ENCODE results near the gene TGFBR2. TPM values are rescaled to one million over a fixed set of nuclear protein-coding genes. Genes with fewer than 3 reads are reported as not detected.

The TGFBR2 gene
- polyA plus RNA-seq, 1 of the 3 experiments (the other 2 are of a cell fraction), result 48.3 TPM

- WGBS (ENCODE audit: low lambda C conversion rate), result 92% methylated on average over 3 of the region's 3 CpGs
- H3K9me2 ChIP-seq, result no peaks in the 10 kb centered on the region
- no peak for TF ChIP-seq FOSL2 (IDR thresholded peaks at IDR 0.05; ENCODE audit: borderline replicate concordance, low read depth)
- no peak for TF ChIP-seq USF1 (IDR thresholded peaks at IDR 0.05; ENCODE audit: borderline replicate concordance, low read depth)
- no peak for TF ChIP-seq ELF1 (IDR thresholded peaks at IDR 0.05)
- TF ChIP-seq YY1 (IDR thresholded peaks at IDR 0.05; ENCODE audit: low read depth), result no peak
- no peak for TF ChIP-seq RFX5 (IDR thresholded peaks at IDR 0.05; ENCODE audit: low read length)
- TF ChIP-seq SMC3 (IDR thresholded peaks at IDR 0.05; ENCODE audit: low read depth, low read length), result no peak
- TF ChIP-seq GABPA (IDR thresholded peaks at IDR 0.05; ENCODE audit: low read depth), result no peak
- TF ChIP-seq RCOR1 (IDR thresholded peaks at IDR 0.05; ENCODE audit: low read length), result no peak
- TF ChIP-seq EZH2phosphoT487 (IDR thresholded peaks at IDR 0.05; ENCODE audit: borderline replicate concordance, low read depth), result no peak
- TF ChIP-seq FOXJ3 (CRISPR knock-in tag; IDR thresholded peaks at IDR 0.05), result no peak
- no peak for TF ChIP-seq USF2 (IDR thresholded peaks at IDR 0.05; ENCODE audit: borderline replicate concordance, low read depth, low read length)
- no peak for TF ChIP-seq ZBTB33 (IDR thresholded peaks at IDR 0.05; ENCODE audit: borderline replicate concordance, low read depth)
- no peak for TF ChIP-seq NRF1 (IDR thresholded peaks at IDR 0.05; ENCODE audit: low read depth, low read length)
- no peak for TF ChIP-seq RXRA (IDR thresholded peaks at IDR 0.05; ENCODE audit: borderline replicate concordance, low read depth)
- TF ChIP-seq JUND (IDR thresholded peaks at IDR 0.05), result no peak
- no peak for TF ChIP-seq MAX (IDR thresholded peaks at IDR 0.05; ENCODE audit: low read depth)
- no peak for TF ChIP-seq CHD2 (IDR thresholded peaks at IDR 0.05; ENCODE audit: low read length, partially characterized antibody)
- no peak for TF ChIP-seq TAF1 (IDR thresholded peaks at IDR 0.05; ENCODE audit: borderline replicate concordance, low read depth, low read length)
- TF ChIP-seq REST (IDR thresholded peaks at IDR 0.05; ENCODE audit: low read depth, low read length), result no peak
- H3F3A ChIP-seq (replicated peaks; ENCODE audit: insufficient read depth), result peaks cover 39% of the 10 kb centered on the region
- H2AFZ ChIP-seq (ENCODE audit: low read depth), result no peak overlapping the region
- no peak overlapping the region for H3K9ac ChIP-seq
- H3K27ac ChIP-seq (ENCODE audit: low read depth in 2 of 2, low read length in 1 of 2), result no peak overlapping the region; a peak in 1 of 4 replicates
- peaks cover 31 to 67% of the 10 kb centered on the region in 2 experiments for H3K4me1 ChIP-seq (ENCODE audit: control insufficient read depth in 1 of 2, insufficient read depth in 2 of 2, low read depth in 1 of 2, low read length in 1 of 2)
- peaks cover 73% of the 10 kb centered on the region for H3K79me2 ChIP-seq (ENCODE audit: insufficient read depth)
- H3K9me3 ChIP-seq, result no peaks in the 10 kb centered on the region
- H3K36me3 ChIP-seq (replicated peaks in 1 of 2; ENCODE audit: control insufficient read depth in 1 of 2, insufficient read depth in 2 of 2, low read length in 1 of 2), result peaks cover 4 to 44% of the 10 kb centered on the region in 2 experiments
- DNase-seq, result no peak
- POLR2A ChIA-PET, result no interaction called here
- CTCF ChIA-PET, result interaction anchor here (1.0 kb wide), 1 partner anchor 642 kb away, joined by 4 read pairs; no protein-coding TSS in a partner anchor
- no peak overlapping the region for H3K4me2 ChIP-seq
- no peaks in the 10 kb centered on the region for H3K27me3 ChIP-seq (ENCODE audit: insufficient read depth)
- H4K20me1 ChIP-seq (ENCODE audit: insufficient read depth), result no peaks in the 10 kb centered on the region
- H3K4me3 ChIP-seq (ENCODE audit: low read depth in 2 of 2, low read length in 1 of 2), result no peak overlapping the region
Measured at GRCh38 chr3:30684356-30684755, 78.0 kb downstream of the TGFBR2 start.
